Measurements from ENCODE around the gene GTPBP6. TPM values are rescaled to one million over a fixed set of nuclear protein-coding genes. Genes with fewer than 3 reads are reported as not detected.

GTPBP6 gene
- total RNA-seq, 1 experiment from 2014 or later = 37.4 TPM

GRCh38 chrX:355329-356050, 36.9 kb upstream of the GTPBP6 start:
- no peaks in the 10 kb centered on the region for H3K27me3 ChIP-seq (ENCODE audit: control insufficient read depth, insufficient read depth, low read length)
- intact Hi-C loops (cut with micrococcal nuclease; ENCODE audit: unreplicated experiment) (no loop called here), in situ Hi-C loops (cut with HindIII; ENCODE audit: low pct_unique_long_range_greater_than_20kb, low sequenced_read_pairs) (no loop called here)
- H3K36me3 ChIP-seq (ENCODE audit: control insufficient read depth, insufficient read depth, low read length) = no peaks in the 10 kb centered on the region
- no peak for TF ChIP-seq POLR2AphosphoS5 (IDR thresholded peaks at IDR 0.05; ENCODE audit: low read depth, low read length)
- no peak for TF ChIP-seq TCF7L2 (IDR thresholded peaks at IDR 0.05; ENCODE audit: low read depth, low read length)
- TF ChIP-seq SIN3A (IDR thresholded peaks at IDR 0.05; ENCODE audit: borderline replicate concordance, insufficient read depth, low read depth, low read length) = no peak
- no peak for TF ChIP-seq CTCF (IDR thresholded peaks at IDR 0.05)
- TF ChIP-seq REST (IDR thresholded peaks at IDR 0.05; ENCODE audit: insufficient read depth in 1 of 2, low read depth in 2 of 2, low read length in 1 of 2) = no peak
- no peak for ATAC-seq
- H3K27ac ChIP-seq (ENCODE audit: low read length) = no peak overlapping the region
- no peaks in the 10 kb centered on the region for H3K9me3 ChIP-seq (ENCODE audit: control insufficient read depth, insufficient read depth, low read depth, low read length)
- BruUV-seq (replicated peaks) = no TSS peak
- H3K4me3 ChIP-seq (ENCODE audit: low read depth in 2 of 2, low read length in 2 of 2) = no peak overlapping the region
- H3K4me1 ChIP-seq (ENCODE audit: control insufficient read depth, insufficient read depth, low read length) = no peaks in the 10 kb centered on the region
- DNase-seq (ENCODE audit: low read depth, low spot score) = no peak
- ChIA-PET POLR2A (no interaction called here), CTCF (no interaction called here)

DNA sequence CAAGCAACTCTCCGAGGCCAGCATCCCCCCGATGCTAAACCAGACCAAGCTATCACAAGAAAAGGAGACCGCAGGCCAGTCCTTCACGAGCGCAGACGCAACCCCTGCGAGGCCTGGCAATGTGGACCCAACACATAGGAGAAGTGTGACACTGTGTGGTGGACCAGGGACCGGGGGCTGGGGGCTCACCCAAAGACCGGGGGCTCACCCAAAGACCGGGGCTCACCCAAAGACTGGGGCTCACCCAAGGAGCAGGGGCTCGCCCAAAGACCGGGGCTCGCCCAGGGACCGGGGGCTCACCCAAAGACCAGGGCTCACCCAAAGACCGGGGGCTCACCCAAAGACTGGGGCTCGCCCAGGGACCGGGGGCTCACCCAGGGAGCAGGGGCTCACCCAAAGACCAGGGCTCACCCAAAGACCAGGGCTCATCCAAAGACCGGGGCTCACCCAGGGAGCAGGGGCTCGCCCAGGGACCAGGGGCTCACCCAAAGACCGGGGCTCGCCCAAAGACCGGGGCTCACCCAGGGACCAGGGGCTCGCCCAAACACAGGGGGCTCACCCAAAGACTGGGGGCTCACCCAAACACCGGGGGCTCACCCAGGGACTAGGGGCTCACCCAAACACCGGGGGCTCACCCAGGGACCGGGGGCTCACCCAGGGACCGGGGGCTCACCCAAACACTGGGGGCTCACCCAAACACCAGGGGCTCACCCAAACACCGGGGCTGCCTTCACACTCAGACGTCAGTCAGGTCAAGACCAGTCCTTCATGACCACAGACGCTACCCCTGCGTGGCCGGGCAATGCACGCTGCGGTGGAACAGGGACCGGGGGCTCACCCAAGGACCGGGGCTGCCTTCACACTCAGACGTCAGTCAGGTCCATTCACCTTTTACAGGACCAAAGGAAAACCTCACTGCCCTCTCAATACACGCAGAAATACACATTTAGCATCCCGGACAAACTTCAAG, 35.3 kb upstream of the GTPBP6 start:
- BruUV-seq (replicated peaks) = no TSS peak
- Histone ChIP-seq H3K4me3 (ENCODE audit: low read depth in 2 of 2, low read length in 2 of 2) (no peak overlapping the region), H3K9me3 (ENCODE audit: control insufficient read depth, insufficient read depth, low read depth, low read length) (no peaks in the 10 kb centered on the region), H3K27me3 (ENCODE audit: control insufficient read depth, insufficient read depth, low read length) (no peaks in the 10 kb centered on the region), H3K27ac (ENCODE audit: low read length) (no peak overlapping the region), H3K4me1 (ENCODE audit: control insufficient read depth, insufficient read depth, low read length) (no peaks in the 10 kb centered on the region), H3K36me3 (ENCODE audit: control insufficient read depth, insufficient read depth, low read length) (no peaks in the 10 kb centered on the region)
- no peak for DNase-seq (ENCODE audit: low read depth, low spot score)
- no peak for ATAC-seq
- ChIA-PET CTCF (no interaction called here), POLR2A (no interaction called here)
- in situ Hi-C loops (cut with HindIII; ENCODE audit: low pct_unique_long_range_greater_than_20kb, low sequenced_read_pairs) = no loop called here
- no peak for TF ChIP-seq SIN3A (IDR thresholded peaks at IDR 0.05; ENCODE audit: borderline replicate concordance, insufficient read depth, low read depth, low read length)
- intact Hi-C loops (cut with micrococcal nuclease; ENCODE audit: unreplicated experiment) = no loop called here

Measured in Panc1 (cell line).